Measurements from ENCODE around the gene NAGS.

NAGS gene

DNA sequence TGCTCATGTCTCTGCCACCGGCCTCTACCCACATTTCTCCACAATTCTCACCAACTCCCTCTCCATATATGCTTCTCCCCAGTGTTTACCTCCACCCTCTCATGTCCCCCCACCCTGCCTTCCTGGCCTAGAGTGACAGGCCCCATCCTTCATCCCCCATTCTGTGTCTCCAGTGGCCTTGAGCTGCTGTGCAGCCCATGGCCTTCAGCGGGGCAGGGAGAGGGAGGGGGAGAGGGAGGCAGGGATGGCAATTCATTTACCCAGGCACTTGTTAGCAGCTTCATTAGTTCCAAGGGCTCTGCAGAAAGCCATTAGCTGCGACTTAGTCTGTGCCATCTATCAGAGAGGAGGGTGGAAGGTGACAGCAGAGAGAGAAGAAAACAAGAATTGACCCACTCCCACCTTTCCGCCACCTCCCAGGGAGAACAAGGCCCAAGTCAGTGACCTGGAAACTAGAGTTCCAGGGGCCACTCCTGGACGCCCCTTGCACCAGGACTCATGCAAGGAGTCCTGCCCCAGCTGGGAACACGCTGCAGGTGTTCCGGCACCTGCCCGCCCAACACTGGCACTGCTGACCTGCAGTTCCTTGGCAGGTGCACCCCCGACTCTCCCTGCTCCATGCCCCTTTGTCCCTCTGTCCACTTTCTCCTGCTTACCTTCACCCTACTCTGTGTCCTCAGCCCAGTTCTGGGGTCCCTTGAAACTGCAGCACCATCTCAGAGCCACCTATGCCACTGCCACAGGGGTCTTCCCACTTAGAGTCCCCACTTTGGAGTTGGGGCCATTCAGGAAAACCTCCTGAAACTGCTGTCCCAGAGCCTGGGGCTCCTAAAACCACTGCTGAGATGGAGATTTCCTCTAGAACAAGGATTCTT is 27.2 kb upstream of the NAGS start:
- Mint-ChIP-seq H3K27me3 (peaks cover 11% of the 10 kb centered on the region), H3K36me3 (no peaks in the 10 kb centered on the region), H3K9me3 (no peaks in the 10 kb centered on the region), H3K4me3 (no peak overlapping the region), H3K27ac (no peak overlapping the region), H3K4me1 (no peaks in the 10 kb centered on the region)
- DNase-seq (ENCODE audit: low spot score in 2 of 2) (no peak), ATAC-seq (ENCODE audit: low read depth) (no peak)

DNA sequence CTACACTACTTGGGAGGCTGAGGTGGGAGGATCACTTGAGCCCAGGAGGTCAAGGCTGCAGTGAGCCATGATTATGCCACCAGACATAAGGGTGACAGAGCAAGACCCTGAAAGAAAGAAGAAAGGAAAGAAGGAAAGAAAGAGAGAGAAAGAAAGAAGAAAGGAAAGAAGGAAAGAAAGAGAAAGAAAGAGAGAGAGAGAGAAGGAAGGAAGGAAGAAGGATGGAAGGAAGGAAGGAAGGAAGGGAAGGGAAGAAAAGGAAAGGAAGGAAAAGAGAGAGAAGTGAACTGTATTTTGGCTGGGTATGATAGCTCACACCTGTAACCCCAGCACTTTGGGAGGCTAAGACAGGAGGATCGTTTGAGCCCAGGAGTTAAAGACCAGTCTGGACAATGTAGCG is 26.3 kb upstream of the NAGS start:
- Mint-ChIP-seq H3K9me3 (no peaks in the 10 kb centered on the region), H3K4me1 (no peaks in the 10 kb centered on the region), H3K4me3 (no peak overlapping the region), H3K27me3 (peaks cover 15% of the 10 kb centered on the region), H3K36me3 (no peaks in the 10 kb centered on the region), H3K27ac (no peak overlapping the region)
- ATAC-seq (ENCODE audit: low read depth) (no peak), DNase-seq (ENCODE audit: low spot score in 2 of 2) (no peak)

DNA sequence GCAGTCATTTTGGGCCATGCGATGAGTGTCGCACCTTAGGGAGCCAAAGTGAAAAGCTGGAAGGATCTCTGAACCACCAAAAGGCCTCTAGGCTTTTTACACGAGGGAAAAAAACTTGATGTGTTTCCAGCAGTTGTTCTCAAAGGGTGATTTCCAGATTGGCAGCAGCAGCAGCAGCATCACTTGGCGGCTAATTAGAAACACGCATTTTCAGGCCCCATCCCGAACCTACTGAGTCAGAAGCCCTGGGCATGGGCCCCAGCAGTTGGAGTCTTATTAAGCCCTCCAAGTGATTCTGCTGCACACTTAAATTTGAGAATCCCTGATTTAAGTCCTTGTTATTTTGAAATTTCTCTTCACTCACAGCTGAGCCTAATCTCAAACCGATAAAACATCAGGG is 25.4 kb upstream of the NAGS start:
- no peak overlapping the region for H3K27ac Mint-ChIP-seq
- H3K9me3 Mint-ChIP-seq, result no peaks in the 10 kb centered on the region
- peaks cover 15% of the 10 kb centered on the region for H3K27me3 Mint-ChIP-seq

DNA sequence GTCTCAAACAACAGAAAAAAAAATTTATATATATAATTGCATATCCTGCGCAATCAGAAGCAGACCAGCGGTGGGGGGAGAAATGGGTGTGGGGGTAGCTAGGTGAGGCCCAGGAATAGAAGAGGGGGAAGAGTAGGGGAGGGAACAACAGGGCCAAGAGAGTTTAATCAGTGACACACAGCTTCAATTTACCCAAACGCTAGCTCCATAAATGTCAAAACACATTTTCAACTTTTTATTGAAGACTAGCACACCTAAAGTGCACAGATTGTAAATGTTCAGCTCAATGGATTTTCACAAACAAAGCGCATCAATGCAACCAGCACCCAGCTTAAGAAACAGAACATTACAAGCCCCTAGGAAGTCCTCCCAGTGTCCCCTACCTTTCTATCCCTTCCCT is 24.8 kb upstream of the NAGS start:
- ATAC-seq (ENCODE audit: low read depth) (no peak), DNase-seq (ENCODE audit: low spot score in 2 of 2) (no peak)
- Mint-ChIP-seq H3K27ac (no peak overlapping the region), H3K4me1 (no peaks in the 10 kb centered on the region), H3K9me3 (no peaks in the 10 kb centered on the region), H3K4me3 (no peak overlapping the region), H3K27me3 (peaks cover 15% of the 10 kb centered on the region), H3K36me3 (no peaks in the 10 kb centered on the region)

More for the DNA sequence above, 25.4 kb upstream of the NAGS start:
- DNase-seq (ENCODE audit: low spot score in 2 of 2) (no peak), ATAC-seq (ENCODE audit: low read depth) (no peak)
- Mint-ChIP-seq H3K4me3 (no peak overlapping the region), H3K36me3 (no peaks in the 10 kb centered on the region), H3K4me1 (no peaks in the 10 kb centered on the region)

DNA sequence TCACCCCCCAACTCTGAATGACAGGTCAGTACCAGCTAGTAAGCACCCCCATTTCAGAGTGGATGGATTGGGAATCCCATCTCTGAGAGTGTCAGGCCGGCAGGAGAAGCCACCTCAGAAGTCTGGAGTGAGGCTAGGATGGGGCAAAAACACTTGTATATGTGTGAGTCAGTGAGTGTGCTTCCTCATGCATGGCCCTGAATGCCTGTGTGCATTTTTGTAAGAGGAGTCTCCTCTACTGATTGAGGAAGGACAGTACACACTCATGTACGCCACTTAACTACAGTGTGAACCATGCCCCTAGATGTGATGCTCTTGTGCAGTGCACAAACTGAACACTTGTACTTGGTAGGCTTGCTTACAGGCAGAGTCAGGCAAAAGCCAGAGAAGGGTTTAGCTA is 22.3 kb upstream of the NAGS start:
- no peaks in the 10 kb centered on the region for H3K9me3 Mint-ChIP-seq
- peaks cover 20% of the 10 kb centered on the region for H3K27me3 Mint-ChIP-seq
- H3K4me3 Mint-ChIP-seq, result no peak overlapping the region
- no peak for DNase-seq (ENCODE audit: low spot score in 2 of 2)
- no peak overlapping the region for H3K27ac Mint-ChIP-seq
- no peaks in the 10 kb centered on the region for H3K36me3 Mint-ChIP-seq
- no peak for ATAC-seq (ENCODE audit: low read depth)
- no peaks in the 10 kb centered on the region for H3K4me1 Mint-ChIP-seq

DNA sequence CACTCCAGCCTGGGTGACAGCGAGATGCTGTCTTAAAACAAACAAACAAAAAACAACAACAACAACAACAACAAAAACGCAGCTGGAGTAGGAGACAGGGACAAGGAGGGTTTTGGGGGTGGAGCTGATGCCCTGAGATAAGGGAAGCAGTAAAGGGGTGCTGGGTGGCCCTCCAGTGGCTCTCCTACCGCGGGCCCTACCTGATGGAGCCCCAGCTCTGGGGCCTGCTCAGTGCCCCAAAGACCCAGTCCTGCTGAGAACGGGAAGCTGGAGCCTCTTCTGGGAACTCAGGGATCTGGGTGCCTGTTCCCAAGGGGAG is 21.3 kb upstream of the NAGS start:
- DNase-seq (ENCODE audit: low spot score in 2 of 2) (no peak), ATAC-seq (ENCODE audit: low read depth) (no peak)
- H3K4me3 Mint-ChIP-seq, result peak overlapping the region; percentile 25
- peaks cover 25% of the 10 kb centered on the region for H3K27me3 Mint-ChIP-seq
- H3K36me3 Mint-ChIP-seq, result no peaks in the 10 kb centered on the region
- H3K4me1 Mint-ChIP-seq, result no peaks in the 10 kb centered on the region
- no peak overlapping the region for H3K27ac Mint-ChIP-seq
- no peaks in the 10 kb centered on the region for H3K9me3 Mint-ChIP-seq

DNA sequence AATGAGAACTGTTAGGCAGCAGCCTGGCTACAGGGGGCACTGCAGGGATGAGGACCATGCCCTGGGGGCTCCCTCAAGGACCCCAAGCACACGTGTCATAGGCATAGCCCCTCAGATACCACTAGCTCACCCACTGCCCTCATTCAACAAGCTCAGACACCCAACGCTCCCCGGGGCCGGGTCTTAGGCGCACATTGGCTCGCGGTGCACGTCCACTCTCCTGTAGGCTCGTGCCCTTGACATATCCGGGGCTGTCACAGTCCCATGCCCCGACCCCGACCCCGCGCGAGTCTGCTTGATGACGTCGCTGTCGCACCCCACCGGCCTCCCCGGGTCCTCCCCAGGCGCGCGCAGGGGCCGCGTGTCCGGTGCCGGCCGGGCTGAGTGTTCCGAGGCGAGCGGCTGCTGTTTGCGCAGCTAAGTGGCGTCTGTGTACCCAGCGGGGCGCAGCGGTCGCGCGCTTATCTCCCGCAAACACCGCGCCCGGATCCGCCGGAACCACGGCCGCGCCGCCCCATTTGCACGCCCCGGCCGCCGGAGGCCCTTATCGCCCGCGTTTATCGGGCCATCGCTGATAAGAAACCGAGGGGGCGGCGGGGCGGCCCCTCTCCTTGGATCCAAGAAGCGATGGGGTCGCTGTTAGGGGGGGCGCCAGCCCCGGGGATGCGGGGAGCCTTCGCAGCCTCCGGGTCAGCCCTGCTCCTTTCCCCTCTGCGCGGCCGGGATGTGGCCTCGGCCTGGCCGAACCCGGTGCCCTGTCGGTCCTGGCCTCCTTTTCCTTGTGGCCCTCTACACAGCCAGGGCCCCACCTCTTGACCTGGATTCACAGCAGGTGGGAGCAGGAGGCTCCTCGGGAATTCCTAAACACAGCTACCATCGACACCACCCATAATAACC is 20.7 kb upstream of the NAGS start:
- Mint-ChIP-seq H3K36me3 (no peaks in the 10 kb centered on the region), H3K4me3 (no peak overlapping the region), H3K27me3 (peaks cover 26% of the 10 kb centered on the region), H3K9me3 (no peaks in the 10 kb centered on the region), H3K27ac (no peak overlapping the region), H3K4me1 (no peaks in the 10 kb centered on the region)
- DNase-seq (ENCODE audit: low spot score in 2 of 2) (no peak), ATAC-seq (ENCODE audit: low read depth) (peak; percentile 21)

DNA sequence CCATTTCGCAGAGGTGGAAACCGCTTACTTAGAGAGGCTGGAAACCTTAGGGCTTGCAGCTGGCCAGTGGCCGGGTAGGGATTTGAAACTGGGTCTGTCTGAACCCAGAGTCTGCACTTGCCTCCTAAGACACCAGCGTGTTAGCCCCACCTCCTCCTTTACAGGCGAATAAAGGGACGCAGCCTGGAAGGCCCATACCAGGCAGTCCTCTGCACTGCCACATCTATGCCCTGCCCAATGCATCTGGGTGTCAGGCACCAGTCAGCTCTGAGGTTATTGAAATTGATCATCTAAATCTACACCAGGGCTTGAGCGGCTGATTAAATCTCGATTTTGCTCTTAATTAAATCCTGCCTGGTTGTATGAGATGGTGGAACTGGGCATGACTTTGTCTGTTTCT is 19.9 kb upstream of the NAGS start:
- Mint-ChIP-seq H3K4me1 (no peaks in the 10 kb centered on the region), H3K4me3 (no peak overlapping the region), H3K9me3 (no peaks in the 10 kb centered on the region), H3K27ac (no peak overlapping the region), H3K36me3 (no peaks in the 10 kb centered on the region), H3K27me3 (peaks cover 28% of the 10 kb centered on the region)
- ATAC-seq (ENCODE audit: low read depth) (no peak), DNase-seq (ENCODE audit: low spot score in 2 of 2) (no peak)

DNA sequence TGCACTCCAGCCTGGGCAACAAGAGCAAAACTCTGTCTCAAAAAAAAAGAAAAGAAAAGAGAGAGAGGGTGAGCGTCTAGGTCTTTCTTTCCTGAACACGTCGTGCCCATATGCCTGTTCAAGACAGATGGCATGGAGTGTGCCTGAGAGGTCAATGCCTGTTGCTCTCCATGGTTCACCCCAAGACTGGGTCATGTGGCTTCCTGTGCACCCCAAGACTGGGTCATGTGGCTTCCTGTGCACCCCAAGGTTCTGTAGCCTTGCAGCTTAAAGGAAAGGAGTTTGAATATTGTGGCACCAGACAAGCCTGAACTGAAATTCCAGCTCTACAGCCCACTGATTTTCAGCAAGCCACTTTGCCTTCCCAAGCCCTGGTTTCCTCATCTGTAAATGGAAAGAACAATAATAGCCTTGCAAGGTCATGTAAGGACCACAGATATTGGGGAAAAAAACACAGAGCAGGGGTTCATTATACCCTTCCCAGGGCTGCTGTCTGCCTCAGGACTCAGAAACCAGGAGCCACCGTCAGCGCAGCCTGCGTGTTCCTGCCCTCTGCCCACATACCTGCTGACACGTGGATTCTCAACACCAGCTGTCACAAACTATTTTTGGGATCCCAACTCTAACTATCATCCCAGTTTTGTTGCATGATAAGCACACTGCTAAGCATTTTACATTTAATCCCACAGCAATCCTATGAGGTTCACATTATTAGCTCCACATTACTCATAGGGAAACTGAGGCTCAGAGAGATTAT is 18.0 kb upstream of the NAGS start:
- H3K9me3 Mint-ChIP-seq, result no peaks in the 10 kb centered on the region
- H3K4me3 Mint-ChIP-seq, result no peak overlapping the region
- no peak overlapping the region for H3K27ac Mint-ChIP-seq
- H3K4me1 Mint-ChIP-seq, result no peaks in the 10 kb centered on the region
- ATAC-seq (ENCODE audit: low read depth) (no peak), DNase-seq (ENCODE audit: low spot score in 2 of 2) (no peak)
- H3K27me3 Mint-ChIP-seq, result peaks cover 25% of the 10 kb centered on the region
- no peaks in the 10 kb centered on the region for H3K36me3 Mint-ChIP-seq

DNA sequence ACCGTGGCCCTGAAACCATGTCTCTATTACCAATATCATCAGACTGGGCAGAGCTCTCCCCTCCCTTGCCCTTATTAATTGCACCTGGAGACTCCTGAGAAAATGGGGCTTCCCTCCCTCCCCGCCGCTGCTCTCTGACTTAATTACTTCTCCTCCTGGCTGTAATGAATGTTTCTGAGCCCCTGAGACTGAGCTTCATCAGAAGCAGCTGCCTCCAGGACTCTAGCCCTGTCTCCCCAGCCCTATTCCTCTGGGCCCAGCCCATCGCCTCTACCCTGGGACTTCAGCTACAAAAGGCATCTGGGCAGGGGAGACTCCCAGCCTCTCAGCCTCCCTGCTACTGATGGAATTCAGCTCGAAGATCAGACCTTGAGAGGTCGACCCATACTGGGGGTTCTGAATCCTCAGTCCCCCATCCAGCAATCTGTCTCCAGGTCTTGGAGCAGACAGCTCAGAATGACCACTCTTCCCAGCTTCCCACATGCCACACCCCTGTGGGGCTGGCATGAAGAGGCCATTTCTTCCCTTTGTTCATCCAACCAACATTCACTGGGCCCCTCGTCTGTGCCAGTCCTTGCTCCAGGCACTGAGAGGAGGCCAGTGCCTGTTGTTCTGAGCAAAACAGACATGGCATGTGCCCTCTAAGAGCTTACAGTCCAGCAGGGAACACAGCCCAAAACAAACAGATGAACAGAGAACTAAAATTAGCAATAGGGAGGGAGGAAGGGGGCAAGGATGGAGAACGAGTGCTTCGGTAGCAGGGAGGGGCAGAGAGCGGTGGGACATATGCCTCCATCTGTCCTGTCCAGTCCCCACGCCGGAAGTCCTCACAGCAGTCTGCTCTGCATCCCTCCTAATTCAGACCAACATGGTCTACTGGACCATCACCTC is 17.0 kb upstream of the NAGS start:
- ATAC-seq (ENCODE audit: low read depth), result no peak
- Mint-ChIP-seq H3K4me3 (no peak overlapping the region), H3K9me3 (no peaks in the 10 kb centered on the region), H3K27me3 (peaks cover 19% of the 10 kb centered on the region), H3K4me1 (no peaks in the 10 kb centered on the region), H3K36me3 (no peaks in the 10 kb centered on the region), H3K27ac (no peak overlapping the region)
- DNase-seq (ENCODE audit: low spot score in 2 of 2), result no peak

DNA sequence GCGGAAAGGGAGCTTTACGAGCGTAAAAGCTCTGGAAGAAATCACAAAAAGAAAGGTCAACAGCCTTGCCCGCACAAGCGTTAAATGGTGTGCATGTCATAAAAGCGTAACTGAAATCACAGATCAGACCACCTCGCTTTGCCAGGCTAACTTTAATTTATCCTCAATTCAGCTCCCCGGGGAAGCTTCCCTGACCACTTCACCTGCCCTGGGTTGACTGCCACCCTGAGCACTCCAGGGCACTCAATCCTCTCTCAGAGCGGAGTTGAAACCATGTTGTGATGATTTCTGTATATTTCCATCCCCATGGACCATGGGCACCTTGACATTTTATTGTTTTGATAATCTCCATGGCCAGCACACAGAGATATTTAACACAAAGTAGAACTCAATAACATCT is 16.1 kb upstream of the NAGS start:
- Mint-ChIP-seq H3K27me3 (peaks cover 16% of the 10 kb centered on the region), H3K4me1 (no peaks in the 10 kb centered on the region), H3K4me3 (no peak overlapping the region)

DNA sequence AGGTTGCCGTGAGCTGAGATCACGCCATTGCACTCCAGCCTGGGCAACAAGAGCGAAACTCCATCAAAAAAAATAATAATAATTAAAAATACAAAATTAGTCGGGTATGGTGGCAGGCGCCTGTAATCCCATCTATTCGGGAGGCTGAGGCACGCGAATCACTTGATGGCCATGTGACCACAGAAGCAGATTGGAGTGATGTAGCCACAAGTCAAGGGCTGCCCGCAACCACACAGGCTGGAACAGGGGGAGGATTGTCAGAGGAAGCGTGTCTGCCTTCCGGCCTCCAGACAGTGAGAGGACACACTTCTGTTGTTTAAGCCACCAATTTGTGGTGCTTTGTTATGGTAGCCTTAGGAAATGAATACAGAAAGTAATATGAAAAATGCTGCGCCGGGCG is 11.8 kb upstream of the NAGS start:
- no peaks in the 10 kb centered on the region for H3K4me1 Mint-ChIP-seq
- no peak overlapping the region for H3K4me3 Mint-ChIP-seq
- no peak for ATAC-seq (ENCODE audit: low read depth)
- no peaks in the 10 kb centered on the region for H3K36me3 Mint-ChIP-seq
- DNase-seq (ENCODE audit: low spot score in 2 of 2), result no peak
- no peaks in the 10 kb centered on the region for H3K9me3 Mint-ChIP-seq
- peaks cover 17% of the 10 kb centered on the region for H3K27me3 Mint-ChIP-seq
- no peak overlapping the region for H3K27ac Mint-ChIP-seq

More for the DNA sequence above, 16.1 kb upstream of the NAGS start:
- H3K27ac Mint-ChIP-seq, result no peak overlapping the region
- no peak for ATAC-seq (ENCODE audit: low read depth)
- no peak for DNase-seq (ENCODE audit: low spot score in 2 of 2)
- no peaks in the 10 kb centered on the region for H3K9me3 Mint-ChIP-seq
- no peaks in the 10 kb centered on the region for H3K36me3 Mint-ChIP-seq

Measured in memory B cell (primary cell).